ENCODE data around the gene FOXP4.

Gene FOXP4

GRCh38 chr6:41643899-41644269, 97.7 kb downstream of the FOXP4 start:
- no peak overlapping the region for H3K4me3 ChIP-seq (ENCODE audit: severe bottlenecking)
- peak; percentile 17 for ATAC-seq (ENCODE audit: low read depth)
- H3K4me1 ChIP-seq (ENCODE audit: insufficient read depth, poor library complexity, severe bottlenecking) = peaks cover 18% of the 10 kb centered on the region
- no peaks in the 10 kb centered on the region for H3K27me3 ChIP-seq (ENCODE audit: insufficient read depth, poor library complexity, severe bottlenecking)
- DNase-seq (ENCODE audit: low spot score) = peak; percentile 23
- peak overlapping the region; percentile 43 for H3K27ac ChIP-seq (ENCODE audit: poor library complexity, severe bottlenecking)
- no peaks in the 10 kb centered on the region for H3K9me3 ChIP-seq (ENCODE audit: severe bottlenecking)
- peaks cover 59% of the 10 kb centered on the region for H3K36me3 ChIP-seq (ENCODE audit: low read depth)
- no peak for TF ChIP-seq CTCF (IDR thresholded peaks at IDR 0.05; ENCODE audit: poor library complexity, severe bottlenecking)

GRCh38 chr6:41644297-41644879, 98.2 kb downstream of the FOXP4 start:
- Histone ChIP-seq H3K27me3 (ENCODE audit: insufficient read depth, poor library complexity, severe bottlenecking) (no peaks in the 10 kb centered on the region), H3K27ac (ENCODE audit: poor library complexity, severe bottlenecking) (peak overlapping the region; percentile 43), H3K4me1 (ENCODE audit: insufficient read depth, poor library complexity, severe bottlenecking) (peaks cover 18% of the 10 kb centered on the region), H3K4me3 (ENCODE audit: severe bottlenecking) (no peak overlapping the region), H3K36me3 (ENCODE audit: low read depth) (peaks cover 59% of the 10 kb centered on the region), H3K9me3 (ENCODE audit: severe bottlenecking) (no peaks in the 10 kb centered on the region)
- ATAC-seq (ENCODE audit: low read depth) (peak; percentile 70), DNase-seq (ENCODE audit: low spot score) (no peak)
- TF ChIP-seq CTCF (IDR thresholded peaks at IDR 0.05; ENCODE audit: poor library complexity, severe bottlenecking) = no peak

DNA sequence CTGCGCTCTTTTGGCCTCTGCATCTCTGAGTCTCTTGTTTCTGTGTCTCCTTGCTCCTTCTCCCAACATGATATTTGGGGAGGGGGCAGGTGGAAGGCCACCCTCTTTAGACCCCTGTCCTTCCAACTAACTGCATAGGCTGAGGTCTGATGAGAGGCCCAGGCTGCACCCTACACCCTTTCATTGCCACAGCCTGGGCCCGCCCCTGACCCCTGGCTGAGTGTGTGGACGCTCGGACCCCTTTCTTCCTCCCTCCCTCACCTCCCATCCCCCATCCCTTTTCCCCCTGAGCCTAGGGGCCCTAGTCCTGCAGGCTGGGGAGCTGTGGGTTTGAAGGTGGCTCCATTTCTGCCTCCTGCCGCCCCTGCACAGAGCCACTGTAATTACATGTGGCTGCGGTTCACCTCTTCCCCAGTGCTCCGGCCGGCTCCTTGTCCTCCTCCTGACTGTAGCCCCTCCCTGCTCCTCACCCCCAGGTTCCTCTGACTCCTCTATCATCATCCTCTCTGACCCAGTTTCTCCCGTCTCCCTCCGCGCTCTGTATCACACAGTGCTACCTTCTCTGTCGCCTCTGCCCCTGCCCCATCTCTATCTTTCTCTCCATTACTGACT, 98.9 kb downstream of the FOXP4 start:
- Histone ChIP-seq H3K27ac (ENCODE audit: poor library complexity, severe bottlenecking) (peak overlapping the region; percentile 43), H3K4me3 (ENCODE audit: severe bottlenecking) (no peak overlapping the region)

DNA sequence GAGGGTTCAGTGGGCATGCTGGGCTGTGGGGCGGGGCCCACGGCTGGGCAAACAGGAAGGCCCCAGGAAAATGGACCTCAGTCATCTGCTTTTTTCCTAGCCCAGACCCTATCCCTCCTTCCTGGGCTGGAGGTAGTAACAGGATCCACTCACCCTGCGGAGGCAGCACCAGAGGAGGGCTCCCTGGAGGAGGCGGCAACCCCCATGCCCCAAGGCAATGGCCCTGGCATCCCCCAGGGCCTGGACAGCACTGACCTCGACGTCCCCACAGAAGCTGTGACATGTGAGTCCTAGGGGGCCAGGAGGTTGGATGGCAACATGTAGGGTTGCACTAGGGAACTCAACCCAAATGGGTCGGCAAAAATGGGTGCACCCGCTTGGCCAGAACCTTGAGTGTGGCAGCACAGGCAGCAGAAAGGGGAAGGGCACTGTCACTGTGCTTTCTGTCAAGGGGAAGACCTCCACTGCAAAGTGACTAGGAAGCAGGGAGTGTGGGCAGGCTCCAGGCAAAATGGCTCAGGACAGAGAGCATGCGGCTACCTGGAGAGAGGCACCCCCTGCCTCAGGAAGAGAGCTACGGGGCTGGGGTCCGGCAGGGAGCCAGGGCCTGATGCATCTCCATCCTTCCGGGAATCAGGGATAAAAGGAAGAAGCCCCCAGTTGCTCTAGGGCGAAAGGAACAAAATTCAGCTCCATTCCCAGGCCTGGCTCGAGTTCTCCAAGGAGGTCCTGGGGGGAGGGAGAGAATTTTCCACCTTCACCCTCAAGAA, 100.0 kb downstream of the FOXP4 start:
- H3K27me3 ChIP-seq (ENCODE audit: insufficient read depth, poor library complexity, severe bottlenecking) = no peaks in the 10 kb centered on the region
- H3K27ac ChIP-seq (ENCODE audit: poor library complexity, severe bottlenecking) = no peak overlapping the region
- no peak for TF ChIP-seq CTCF (IDR thresholded peaks at IDR 0.05; ENCODE audit: poor library complexity, severe bottlenecking)
- H3K9me3 ChIP-seq (ENCODE audit: severe bottlenecking) = no peaks in the 10 kb centered on the region
- peaks cover 67% of the 10 kb centered on the region for H3K36me3 ChIP-seq (ENCODE audit: low read depth)
- H3K4me1 ChIP-seq (ENCODE audit: insufficient read depth, poor library complexity, severe bottlenecking) = peaks cover 18% of the 10 kb centered on the region
- ATAC-seq (ENCODE audit: low read depth) (no peak), DNase-seq (ENCODE audit: low spot score) (no peak)
- H3K4me3 ChIP-seq (ENCODE audit: severe bottlenecking) = no peak overlapping the region

More for the DNA sequence above, 98.9 kb downstream of the FOXP4 start:
- Histone ChIP-seq H3K4me1 (ENCODE audit: insufficient read depth, poor library complexity, severe bottlenecking) (peaks cover 18% of the 10 kb centered on the region), H3K9me3 (ENCODE audit: severe bottlenecking) (no peaks in the 10 kb centered on the region), H3K27me3 (ENCODE audit: insufficient read depth, poor library complexity, severe bottlenecking) (no peaks in the 10 kb centered on the region), H3K36me3 (ENCODE audit: low read depth) (peaks cover 61% of the 10 kb centered on the region)
- DNase-seq (ENCODE audit: low spot score) = no peak
- no peak for TF ChIP-seq CTCF (IDR thresholded peaks at IDR 0.05; ENCODE audit: poor library complexity, severe bottlenecking)
- no peak for ATAC-seq (ENCODE audit: low read depth)

Measured in RWPE2 (cell line).